ENCODE measurements around the gene MYADML2.
"Not testable (repeated sequence)": the region's sequence is repeated elsewhere in the genome, so short reads cannot be mapped to it uniquely, and the experiment has no call there.

Gene MYADML2

DNA sequence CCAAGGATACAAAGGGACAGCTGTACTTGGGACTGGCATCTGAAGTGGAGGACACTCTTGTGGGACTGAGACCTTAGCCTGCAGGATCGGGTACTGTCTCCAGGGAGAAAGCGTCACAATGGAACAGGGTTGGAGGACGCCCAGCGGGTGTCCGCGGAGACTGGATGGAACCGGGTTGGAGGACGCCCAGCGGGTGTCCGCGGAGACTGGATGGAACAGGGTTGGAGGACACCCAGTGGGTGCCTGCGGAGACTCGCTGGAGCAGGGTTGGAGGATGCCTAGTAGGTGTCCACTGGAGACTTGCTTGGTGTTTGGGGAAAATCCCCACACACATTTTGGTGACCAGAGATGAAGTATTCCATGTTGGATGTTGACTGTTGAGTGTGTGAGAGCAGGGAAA lies at the start of gene MYADML2:
Gene MYADML2, minus strand, starts transcription at position 45 of the 400 bp plus-strand sequence. CDS start 5,492 bp downstream, outside the sequence.
- no peak for DNase-seq (ENCODE audit: low read depth)

GRCh38 chr17:81996232-81996756 lies 49.3 kb upstream of the MYADML2 start:
- no peak for DNase-seq (ENCODE audit: low read depth)

DNA sequence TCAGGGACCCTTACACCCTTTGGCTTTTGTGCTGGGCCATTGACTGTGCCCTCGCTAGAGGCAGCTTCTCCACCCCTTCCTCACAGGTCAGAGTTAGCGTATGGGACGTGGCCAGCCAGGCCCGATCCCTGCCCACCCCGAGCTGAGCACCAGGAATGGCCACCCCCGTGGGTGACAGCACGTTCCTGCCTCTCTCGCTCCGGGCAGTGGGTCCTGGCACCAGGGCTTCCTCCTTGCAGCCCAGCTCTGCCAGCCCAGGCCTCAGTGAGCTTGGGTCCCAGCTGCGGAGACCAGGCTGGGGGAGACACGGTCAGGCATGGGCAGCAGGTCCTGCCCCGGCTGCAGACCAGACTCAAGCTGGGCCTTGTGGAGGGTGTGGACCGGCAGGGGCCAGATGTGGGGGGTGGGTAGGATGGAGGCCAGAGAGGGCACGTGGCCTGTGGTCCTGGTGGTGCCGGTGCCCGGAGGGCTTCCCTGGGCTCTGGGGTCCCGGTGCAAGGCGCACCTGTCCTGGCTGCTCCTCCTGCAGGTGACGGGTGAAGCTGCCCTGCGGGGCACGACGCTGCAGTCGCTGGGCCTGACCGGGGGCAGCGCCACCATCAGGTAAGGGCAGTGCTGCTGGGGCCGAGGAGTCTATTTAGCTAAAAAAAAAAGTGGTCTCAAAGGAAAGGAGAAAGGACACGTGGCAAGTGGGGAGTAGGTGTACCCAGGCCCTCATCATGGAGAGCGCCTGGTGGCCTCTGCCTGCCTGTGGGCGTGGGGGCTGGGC lies 48.6 kb upstream of the MYADML2 start:
- no peak for DNase-seq (ENCODE audit: low read depth)

GRCh38 chr17:81994593-81995462 lies 47.8 kb upstream of the MYADML2 start:
- DNase-seq (ENCODE audit: low read depth), result no peak

- DNase-seq (ENCODE audit: low read depth), result no peak
Measured at GRCh38 chr17:81993729-81994592, 46.9 kb upstream of the MYADML2 start.

- DNase-seq (ENCODE audit: low read depth), result no peak
Measured at GRCh38 chr17:81992306-81993102, 45.5 kb upstream of the MYADML2 start.

- no peak for DNase-seq (ENCODE audit: low read depth)
Measured at GRCh38 chr17:81991684-81992305, 44.8 kb upstream of the MYADML2 start.

GRCh38 chr17:81990836-81991683 lies 44.0 kb upstream of the MYADML2 start:
- DNase-seq (ENCODE audit: low read depth), result no peak

- no peak for DNase-seq (ENCODE audit: low read depth)
Measured at GRCh38 chr17:81987161-81987770, 40.2 kb upstream of the MYADML2 start.

- no peak for DNase-seq (ENCODE audit: low read depth)
Measured at GRCh38 chr17:81986606-81987005, 39.6 kb upstream of the MYADML2 start.

- DNase-seq (ENCODE audit: low read depth), result no peak
Measured at GRCh38 chr17:81984773-81985410, 37.9 kb upstream of the MYADML2 start.

DNA sequence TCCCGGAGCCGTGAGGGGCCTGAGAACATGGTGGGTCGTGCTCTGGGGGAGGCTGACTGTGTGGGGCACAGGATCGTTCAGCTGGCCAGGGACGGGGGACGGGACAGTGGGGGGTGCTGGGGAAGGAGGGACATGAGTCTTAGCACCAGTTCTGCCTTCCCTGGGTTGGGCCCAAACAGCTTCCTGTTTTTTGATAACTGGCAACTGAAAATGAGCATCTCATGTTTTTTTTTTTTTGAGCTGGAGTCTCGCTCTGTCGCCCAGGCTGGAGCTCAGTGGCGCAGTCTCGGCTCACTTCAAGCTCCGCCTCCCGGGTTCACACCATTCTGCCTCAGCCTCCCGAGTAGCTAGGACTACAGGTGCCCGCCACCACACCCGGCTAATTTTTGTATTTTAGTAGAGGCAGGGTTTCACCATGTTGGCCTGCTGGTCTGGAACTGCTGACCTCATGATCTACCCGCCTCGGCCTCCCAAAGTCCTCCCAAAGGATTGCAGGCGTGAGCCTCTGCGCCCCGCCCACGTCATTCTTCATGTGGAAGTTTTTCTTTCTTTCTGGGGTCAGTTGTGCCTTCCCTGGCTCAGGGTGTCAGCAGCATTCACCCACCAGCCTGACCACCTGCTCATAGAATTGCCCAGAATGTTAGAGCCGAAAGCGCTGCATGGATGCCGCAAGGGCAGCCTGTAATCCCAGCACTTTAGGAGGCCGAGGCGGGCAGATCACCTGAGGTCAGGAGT lies 36.8 kb upstream of the MYADML2 start:
- no peak for DNase-seq (ENCODE audit: low read depth)

DNA sequence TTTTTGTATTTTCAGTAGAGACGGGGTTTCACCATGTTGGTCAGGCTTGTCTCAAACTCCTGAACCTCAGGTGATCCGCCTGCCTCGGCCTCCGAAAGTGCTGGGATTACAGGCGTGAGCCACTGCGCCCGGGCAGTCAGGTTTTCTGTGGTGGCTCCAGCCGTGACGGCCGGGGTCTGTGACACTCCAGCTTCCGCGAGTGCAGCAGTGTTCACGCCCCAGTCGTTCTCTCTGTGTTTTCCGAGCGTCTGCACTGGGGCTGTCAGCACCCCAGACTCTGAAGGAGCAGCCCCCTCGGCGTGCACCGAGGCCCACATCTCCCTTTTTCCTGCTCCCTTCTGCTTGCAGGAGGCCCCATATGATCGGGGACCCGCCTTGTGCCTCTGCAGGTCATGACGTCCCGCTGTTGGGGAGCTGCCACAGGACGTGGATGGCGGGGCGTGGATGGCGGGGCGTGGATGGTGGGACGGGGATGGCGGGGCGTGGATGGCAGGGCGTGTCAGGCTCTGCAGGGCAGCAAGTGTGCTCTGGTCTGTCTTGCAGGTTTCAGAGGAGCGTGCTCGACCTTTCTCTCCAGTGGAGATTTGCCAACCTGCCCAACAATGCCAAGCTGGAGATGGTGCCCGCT lies 36.1 kb upstream of the MYADML2 start:
- DNase-seq (ENCODE audit: low read depth), result no peak

- not testable (repeated sequence) for DNase-seq (ENCODE audit: low read depth)
Measured at GRCh38 chr17:81981511-81981910, 34.5 kb upstream of the MYADML2 start.

- no peak for DNase-seq (ENCODE audit: low read depth)
Measured at GRCh38 chr17:81980707-81981343, 33.8 kb upstream of the MYADML2 start.

GRCh38 chr17:81980122-81980521 lies 33.1 kb upstream of the MYADML2 start:
- no peak for DNase-seq (ENCODE audit: low read depth)

Data from stimulated activated CD8-positive, alpha-beta memory T cell treated with anti-CD3 and anti-CD28 coated beads, Interleukin-12 subunit alpha, Interleukin-12 subunit beta, amount 100 ng/mL, for 4 hours (primary cell).